C4-2B (cell line): ENCODE results near the gene KRTAP5-2.

Experiments
- ZFX ChIP-seq: fragments of 450-650 bp; IDR thresholded peaks from 2 replicates; pipeline ENCODE4 v1.6.1; 2017
- TF ChIP-seq, protein P1 (sequence below): fragments of 450-650 bp; conservative IDR thresholded peaks from 2 replicates; pipeline ENCODE4 v1.5.1; 2017; ENCODE audit warnings: mild to moderate bottlenecking

DNA sequence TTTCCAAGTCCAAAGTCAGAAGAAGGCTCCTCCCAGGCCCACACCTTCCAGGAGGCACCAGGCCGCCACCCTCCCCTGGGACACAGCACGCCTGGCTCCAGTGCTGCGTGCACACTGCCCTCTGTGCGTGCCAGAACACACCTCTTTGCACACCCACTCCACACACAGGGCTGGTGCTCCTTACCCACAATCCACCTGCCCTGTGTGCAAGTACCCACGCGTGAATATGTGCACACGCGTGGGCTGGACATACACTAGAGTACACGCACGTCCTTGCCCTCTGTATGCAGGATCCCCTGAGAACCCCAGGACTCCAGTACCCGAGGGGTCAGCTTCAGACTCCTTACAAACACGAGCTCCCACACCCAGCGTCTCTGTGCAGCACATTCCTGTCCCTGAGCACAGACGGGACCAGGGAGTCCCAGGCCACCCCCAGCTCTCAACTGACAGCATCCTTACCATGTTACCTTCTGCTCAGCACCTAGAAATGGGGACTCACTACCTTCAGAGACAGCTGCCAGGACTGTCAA, 28.8 kb downstream of the KRTAP5-2 start:
- TF ChIP-seq, protein P1, sequence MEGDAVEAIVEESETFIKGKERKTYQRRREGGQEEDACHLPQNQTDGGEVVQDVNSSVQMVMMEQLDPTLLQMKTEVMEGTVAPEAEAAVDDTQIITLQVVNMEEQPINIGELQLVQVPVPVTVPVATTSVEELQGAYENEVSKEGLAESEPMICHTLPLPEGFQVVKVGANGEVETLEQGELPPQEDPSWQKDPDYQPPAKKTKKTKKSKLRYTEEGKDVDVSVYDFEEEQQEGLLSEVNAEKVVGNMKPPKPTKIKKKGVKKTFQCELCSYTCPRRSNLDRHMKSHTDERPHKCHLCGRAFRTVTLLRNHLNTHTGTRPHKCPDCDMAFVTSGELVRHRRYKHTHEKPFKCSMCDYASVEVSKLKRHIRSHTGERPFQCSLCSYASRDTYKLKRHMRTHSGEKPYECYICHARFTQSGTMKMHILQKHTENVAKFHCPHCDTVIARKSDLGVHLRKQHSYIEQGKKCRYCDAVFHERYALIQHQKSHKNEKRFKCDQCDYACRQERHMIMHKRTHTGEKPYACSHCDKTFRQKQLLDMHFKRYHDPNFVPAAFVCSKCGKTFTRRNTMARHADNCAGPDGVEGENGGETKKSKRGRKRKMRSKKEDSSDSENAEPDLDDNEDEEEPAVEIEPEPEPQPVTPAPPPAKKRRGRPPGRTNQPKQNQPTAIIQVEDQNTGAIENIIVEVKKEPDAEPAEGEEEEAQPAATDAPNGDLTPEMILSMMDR: no peak
- no peak for TF ChIP-seq ZFX
